ENCODE data around the gene TAF11.

DNA sequence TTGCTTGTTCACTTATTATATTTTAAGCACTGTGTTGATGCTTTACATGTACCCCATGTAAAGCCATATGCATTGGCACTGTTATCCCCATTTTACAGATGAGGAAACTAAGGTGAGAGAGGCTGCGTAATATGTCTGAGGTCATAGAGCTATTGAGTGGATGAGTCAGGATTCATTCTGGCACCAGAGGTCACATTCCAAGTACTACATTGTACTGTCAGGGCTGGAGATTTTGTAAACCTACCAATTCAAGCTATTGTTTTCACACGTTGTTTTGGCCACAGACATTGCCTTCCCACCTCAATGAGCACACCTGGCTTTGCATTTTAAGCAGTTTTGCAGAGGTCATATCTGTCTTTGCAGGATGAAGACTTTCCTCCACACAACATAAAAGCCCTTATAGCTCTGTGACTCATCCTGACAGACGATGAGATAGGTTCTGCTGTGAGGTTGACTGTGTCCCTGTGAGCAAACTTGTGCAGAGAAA, 34.4 kb upstream of the TAF11 start:
- TF ChIP-seq, protein P1, sequence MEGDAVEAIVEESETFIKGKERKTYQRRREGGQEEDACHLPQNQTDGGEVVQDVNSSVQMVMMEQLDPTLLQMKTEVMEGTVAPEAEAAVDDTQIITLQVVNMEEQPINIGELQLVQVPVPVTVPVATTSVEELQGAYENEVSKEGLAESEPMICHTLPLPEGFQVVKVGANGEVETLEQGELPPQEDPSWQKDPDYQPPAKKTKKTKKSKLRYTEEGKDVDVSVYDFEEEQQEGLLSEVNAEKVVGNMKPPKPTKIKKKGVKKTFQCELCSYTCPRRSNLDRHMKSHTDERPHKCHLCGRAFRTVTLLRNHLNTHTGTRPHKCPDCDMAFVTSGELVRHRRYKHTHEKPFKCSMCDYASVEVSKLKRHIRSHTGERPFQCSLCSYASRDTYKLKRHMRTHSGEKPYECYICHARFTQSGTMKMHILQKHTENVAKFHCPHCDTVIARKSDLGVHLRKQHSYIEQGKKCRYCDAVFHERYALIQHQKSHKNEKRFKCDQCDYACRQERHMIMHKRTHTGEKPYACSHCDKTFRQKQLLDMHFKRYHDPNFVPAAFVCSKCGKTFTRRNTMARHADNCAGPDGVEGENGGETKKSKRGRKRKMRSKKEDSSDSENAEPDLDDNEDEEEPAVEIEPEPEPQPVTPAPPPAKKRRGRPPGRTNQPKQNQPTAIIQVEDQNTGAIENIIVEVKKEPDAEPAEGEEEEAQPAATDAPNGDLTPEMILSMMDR (IDR thresholded peaks at IDR 0.05) = no peak
- TF ChIP-seq POLR2A (IDR thresholded peaks at IDR 0.05) = no peak

Data from adrenal gland (tissue), 5 donors.